Stimulated activated CD4-positive, alpha-beta T cell treated with anti-CD3 and anti-CD28 coated beads, Interleukin-2, amount 100 ng/mL, for 24 hours (primary cell): ENCODE data around the gene FRS3.

Source experiments
- DNase-seq, 2 donors: peaks; one replicate each; pipeline ENCODE4 v3.0.0-alpha.2; 2020

FRS3 gene

GRCh38 chr6:41790045-41790444 lies 10.3 kb upstream of the FRS3 start:
- DNase-seq: no peak

GRCh38 chr6:41789390-41789724 lies 9.7 kb upstream of the FRS3 start:
- no peak for DNase-seq

- peak; percentile 96 to 97 for DNase-seq
These were observed 7.7 kb upstream of the FRS3 start, which contains the start of gene TOMM6 for GRCh38 chr6:41787219-41787917. Gene TOMM6, plus strand, starts transcription at chr6:41787694. Its CDS starts 4 bp downstream, at chr6:41787698.

- peak; percentile 89 to 92 for DNase-seq
These were observed 6.9 kb upstream of the FRS3 start for GRCh38 chr6:41786451-41787218.

- DNase-seq: no peak
These were observed 6.2 kb upstream of the FRS3 start for GRCh38 chr6:41785689-41786450.

GRCh38 chr6:41785254-41785653 lies 5.6 kb upstream of the FRS3 start:
- DNase-seq: no peak

- DNase-seq: no peak
These were observed 5.0 kb upstream of the FRS3 start for GRCh38 chr6:41784581-41785171.

GRCh38 chr6:41783106-41783780 lies 3.5 kb upstream of the FRS3 start:
- no peak for DNase-seq

- DNase-seq: no peak
These were observed 1.6 kb upstream of the FRS3 start for GRCh38 chr6:41781366-41781730.

GRCh38 chr6:41780551-41781365 lies 1.1 kb upstream of the FRS3 start, which contains the start of gene PRICKLE4:
Gene PRICKLE4, plus strand, starts transcription at chr6:41780782. Its CDS starts 2,692 bp downstream, at chr6:41783474.
- no peak for DNase-seq

- no peak for DNase-seq
These were observed 364 bp downstream of the FRS3 start for GRCh38 chr6:41779336-41779735.

GRCh38 chr6:41778895-41779294 lies 805 bp downstream of the FRS3 start:
- no peak for DNase-seq

GRCh38 chr6:41777551-41778285 lies 2.0 kb downstream of the FRS3 start:
- DNase-seq: no peak

- DNase-seq: no peak
These were observed 4.3 kb downstream of the FRS3 start for GRCh38 chr6:41775293-41775882.

GRCh38 chr6:41774841-41775240 lies 4.9 kb downstream of the FRS3 start:
- no peak for DNase-seq

- DNase-seq: no peak
These were observed 8.4 kb downstream of the FRS3 start for GRCh38 chr6:41771058-41771983.

- DNase-seq: no peak
These were observed 9.2 kb downstream of the FRS3 start for GRCh38 chr6:41770381-41771057.

GRCh38 chr6:41769376-41769775 lies 10.3 kb downstream of the FRS3 start:
- DNase-seq: no peak
